Loucy (cell line): ENCODE data around the gene ANKRD9.

Source experiments
- CTCF ChIP-seq: fragments of 200-600 bp; sonication (generic); conservative IDR thresholded peaks from 2 replicates; pipeline ENCODE4 v1.5.1; 2014; ENCODE audit warnings: mild to moderate bottlenecking, antibody characterized with exemption, low read length
- EZH2phosphoT487 ChIP-seq: fragments of 200-600 bp; IDR thresholded peaks from 2 replicates; pipeline ENCODE4 v1.6.1; 2018; ENCODE audit warnings: antibody characterized with exemption, mild to moderate bottlenecking, moderate library complexity, borderline replicate concordance

- TF ChIP-seq CTCF (no peak), EZH2phosphoT487 (no peak)
Observed at GRCh38 chr14:102505000-102505619, 4.5 kb downstream of the ANKRD9 start.
